Stimulated activated CD8-positive, alpha-beta memory T cell treated with anti-CD3 and anti-CD28 coated beads, Interleukin-7, amount 100 ng/mL, for 4 hours (primary cell): ENCODE measurements around the gene MEI4.

Source experiments
- DNase-seq, 2 donors: peaks; one replicate each; pipeline ENCODE4 v3.0.0-alpha.2; 2020; ENCODE audit warnings: low read depth in 2 of 2

MEI4 gene

GRCh38 chr6:77965449-77965848 is 312.6 kb downstream of the MEI4 start:
- DNase-seq: no peak

- no peak for DNase-seq
Observed at GRCh38 chr6:77972334-77972733, 319.5 kb downstream of the MEI4 start.
